Activated naive CD4-positive, alpha-beta T cell treated with Interleukin-2 at 50 U/mL for 16 hours (primary cell): Measurements from ENCODE around the gene DUSP23.
A peak's percentile ranks its signal among the peaks of the same experiment; 100 is the strongest.

Experiments
- DNase-seq: peaks from one replicate; pipeline ENCODE4 v3.0.0-alpha.2; 2020

DUSP23 gene

DNA sequence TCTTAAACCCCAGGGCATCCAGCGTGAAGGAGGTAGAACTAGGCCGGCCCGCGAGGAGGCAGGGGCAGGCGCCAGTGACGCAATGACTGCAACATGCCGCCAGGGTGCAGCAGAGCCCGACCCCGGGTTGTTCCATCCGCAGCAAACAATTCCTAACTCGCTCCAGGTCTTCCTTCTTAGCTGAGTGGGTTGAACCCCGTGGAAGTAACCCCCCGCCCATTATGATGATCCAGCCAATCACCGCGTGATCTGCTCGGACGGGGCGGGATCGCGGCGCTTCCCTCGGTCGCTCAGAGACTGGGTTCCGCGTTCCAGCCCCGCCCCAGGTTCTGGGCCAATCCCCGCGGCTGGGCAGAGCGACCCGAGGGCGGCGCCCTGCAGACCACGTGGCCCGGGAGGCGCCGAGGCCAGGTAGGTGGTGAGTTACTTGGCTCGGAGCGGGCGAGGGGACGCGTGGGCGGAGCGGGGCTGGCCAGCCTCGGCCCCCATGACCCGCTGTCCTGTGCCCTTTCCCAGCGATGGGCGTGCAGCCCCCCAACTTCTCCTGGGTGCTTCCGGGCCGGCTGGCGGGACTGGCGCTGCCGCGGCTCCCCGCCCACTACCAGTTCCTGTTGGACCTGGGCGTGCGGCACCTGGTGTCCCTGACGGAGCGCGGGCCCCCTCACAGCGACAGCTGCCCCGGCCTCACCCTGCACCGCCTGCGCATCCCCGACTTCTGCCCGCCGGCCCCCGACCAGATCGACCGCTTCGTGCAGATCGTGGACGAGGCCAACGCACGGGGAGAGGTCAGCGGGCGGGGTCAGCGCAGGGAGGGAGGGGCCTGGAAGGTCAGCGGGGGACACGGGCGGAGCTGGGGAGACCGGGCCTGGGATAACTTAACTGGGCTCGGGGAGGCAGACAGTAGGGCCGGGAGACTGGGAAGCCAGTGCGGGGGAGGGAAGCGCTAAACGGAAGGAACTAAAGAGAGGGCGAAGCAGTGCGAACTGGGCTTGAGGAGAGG is at the start of gene DUSP23:
TSS of gene DUSP23 (plus strand) at position 380 of the 1,000 bp plus-strand sequence. CDS start at position 519, 139 bp downstream.
- DNase-seq = peak; percentile 98

GRCh38 chr1:159737238-159737916 is 43.4 kb upstream of the DUSP23 start:
- no peak for DNase-seq

DNA sequence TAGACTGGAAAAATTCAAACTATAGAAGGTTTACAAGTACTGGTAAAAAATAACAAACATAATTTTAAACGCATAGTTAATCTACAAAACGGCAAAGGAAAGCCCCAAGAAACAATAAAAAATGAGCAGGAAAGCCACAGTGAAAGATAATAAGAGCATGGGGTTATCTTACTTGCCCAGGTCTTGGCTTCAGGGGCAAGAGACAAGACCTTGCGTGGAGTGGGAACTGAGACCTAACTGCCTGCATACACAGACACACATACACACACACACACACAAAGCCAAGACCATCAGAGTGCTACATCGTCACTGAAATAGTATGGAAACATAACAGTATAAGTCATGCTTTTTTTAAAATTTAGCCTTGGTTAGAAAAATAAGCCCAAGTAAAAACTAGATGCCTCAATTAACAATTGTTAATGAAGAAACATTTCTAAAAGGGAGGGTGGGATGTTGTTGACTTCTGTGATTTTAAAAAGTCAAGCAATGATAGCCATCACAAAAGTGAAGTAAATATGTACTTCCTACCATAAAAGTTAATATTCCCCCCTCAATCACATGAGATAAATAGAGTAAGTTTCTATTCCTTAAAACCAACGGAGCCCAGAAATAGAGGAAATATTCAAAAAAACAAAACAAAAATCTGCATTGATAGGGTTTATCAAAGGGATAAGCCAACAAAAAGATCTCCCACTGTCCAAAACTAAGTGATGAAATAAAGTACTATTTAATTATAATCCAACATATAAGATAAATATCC is 36.9 kb upstream of the DUSP23 start:
- no peak for DNase-seq

- no peak for DNase-seq
These were observed 34.1 kb upstream of the DUSP23 start for GRCh38 chr1:159746666-159747065.

DNA sequence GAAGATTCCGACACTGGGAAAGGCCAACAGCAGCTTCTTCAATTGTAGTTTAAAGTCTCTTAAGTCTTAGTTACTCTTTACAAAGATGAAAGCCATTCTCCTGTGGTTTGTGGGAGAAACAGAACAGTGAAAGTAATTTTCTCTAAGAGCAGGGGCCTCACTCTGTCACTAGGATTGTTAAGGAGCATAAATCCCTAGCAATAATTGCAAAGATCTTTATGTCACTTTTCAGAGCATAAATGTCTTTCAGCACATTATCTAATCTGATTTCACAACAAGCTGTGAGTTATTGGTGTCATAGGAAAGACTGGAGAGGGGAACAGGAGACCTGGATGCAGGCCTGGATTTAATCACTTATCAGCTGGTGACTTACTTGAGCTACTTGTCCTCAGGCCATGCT is 32.4 kb upstream of the DUSP23 start:
- no peak for DNase-seq

DNA sequence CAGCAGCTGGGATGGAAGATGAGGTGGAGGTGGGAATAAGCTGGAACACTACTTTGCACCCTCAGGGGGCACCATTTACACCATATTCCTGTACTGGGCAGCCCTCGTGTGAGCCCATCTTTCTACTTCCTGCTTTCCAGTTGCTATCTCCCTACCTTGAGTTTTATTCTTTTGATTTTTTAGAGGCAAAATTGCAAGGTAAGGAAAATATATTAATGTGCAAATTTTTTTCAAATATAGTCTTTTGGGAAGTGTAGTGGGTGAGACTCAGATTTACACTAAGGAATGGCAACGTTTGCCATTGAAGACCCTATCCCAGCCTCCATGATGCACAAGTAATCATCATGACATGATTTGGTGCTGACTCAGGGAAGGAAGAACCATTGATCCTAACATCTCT is 31.1 kb upstream of the DUSP23 start:
- no peak for DNase-seq

GRCh38 chr1:159750621-159751020 is 30.1 kb upstream of the DUSP23 start:
- no peak for DNase-seq

GRCh38 chr1:159751031-159751430 is 29.7 kb upstream of the DUSP23 start:
- DNase-seq = no peak

DNA sequence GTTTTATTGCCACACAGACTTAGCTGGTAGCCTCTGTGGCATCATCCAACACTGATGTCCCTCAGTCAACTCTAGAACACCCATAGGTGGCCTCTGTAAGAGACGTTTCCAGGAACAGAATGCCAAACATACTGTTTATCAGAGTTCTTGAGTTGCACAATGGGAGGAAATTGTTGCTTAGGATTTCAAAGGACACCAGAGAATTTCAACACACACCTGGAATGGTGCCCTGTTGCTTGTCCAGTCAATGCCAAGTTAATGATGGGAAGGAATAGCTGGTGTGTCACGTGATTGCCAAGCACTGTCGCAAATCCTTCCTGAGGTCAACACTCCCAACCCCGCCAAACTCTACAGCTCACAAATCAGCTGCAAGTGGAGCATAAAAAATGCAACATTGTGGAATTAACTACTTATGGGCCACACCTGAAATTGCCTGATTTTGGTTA is 28.6 kb upstream of the DUSP23 start:
- no peak for DNase-seq

DNA sequence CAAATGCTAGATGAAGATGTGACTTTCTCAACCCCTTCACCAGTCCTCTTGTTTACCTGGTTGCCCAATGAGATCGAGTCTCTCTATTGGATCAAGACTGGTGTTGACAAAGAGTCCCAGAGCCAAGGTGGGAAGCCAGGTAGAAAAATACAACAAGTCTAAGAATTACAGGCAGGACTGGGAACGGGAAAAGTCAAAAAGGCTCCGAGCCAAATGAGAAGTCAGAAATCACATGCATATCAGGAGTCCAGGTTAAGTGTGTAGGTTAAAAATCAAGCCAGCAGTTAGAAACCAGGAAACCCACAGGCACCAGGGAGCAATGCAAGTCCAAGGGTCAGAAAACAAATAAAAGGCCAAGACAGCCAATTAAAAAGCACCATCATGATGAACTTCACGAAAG is 27.4 kb upstream of the DUSP23 start:
- DNase-seq = no peak

GRCh38 chr1:159755451-159756007 is 25.2 kb upstream of the DUSP23 start:
- no peak for DNase-seq

GRCh38 chr1:159756397-159756796 is 24.4 kb upstream of the DUSP23 start:
- no peak for DNase-seq

GRCh38 chr1:159763686-159764085 is 17.1 kb upstream of the DUSP23 start:
- no peak for DNase-seq

DNA sequence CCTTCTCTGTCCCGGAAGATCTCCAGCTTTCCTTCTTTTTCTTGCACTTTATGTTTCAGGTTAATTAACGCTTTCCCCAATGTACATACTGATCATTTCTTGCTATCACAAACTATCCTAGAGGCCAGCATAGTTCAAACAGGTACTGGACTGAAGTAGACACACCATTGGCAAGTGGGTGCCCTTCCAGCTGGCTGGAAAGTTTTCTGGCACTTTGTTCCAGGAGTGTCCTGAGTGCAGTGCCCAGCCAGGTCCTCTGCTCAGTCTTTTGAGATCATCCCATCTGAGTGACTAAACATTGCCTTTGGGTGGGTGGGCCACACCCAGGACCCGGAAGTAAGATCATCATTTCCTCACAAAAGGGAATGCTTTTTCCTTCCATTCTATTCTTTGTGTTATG is 15.0 kb upstream of the DUSP23 start:
- DNase-seq = no peak

- no peak for DNase-seq
These were observed 9.5 kb upstream of the DUSP23 start for GRCh38 chr1:159771127-159771895.

GRCh38 chr1:159774465-159774864 is 6.3 kb upstream of the DUSP23 start:
- no peak for DNase-seq

DNA sequence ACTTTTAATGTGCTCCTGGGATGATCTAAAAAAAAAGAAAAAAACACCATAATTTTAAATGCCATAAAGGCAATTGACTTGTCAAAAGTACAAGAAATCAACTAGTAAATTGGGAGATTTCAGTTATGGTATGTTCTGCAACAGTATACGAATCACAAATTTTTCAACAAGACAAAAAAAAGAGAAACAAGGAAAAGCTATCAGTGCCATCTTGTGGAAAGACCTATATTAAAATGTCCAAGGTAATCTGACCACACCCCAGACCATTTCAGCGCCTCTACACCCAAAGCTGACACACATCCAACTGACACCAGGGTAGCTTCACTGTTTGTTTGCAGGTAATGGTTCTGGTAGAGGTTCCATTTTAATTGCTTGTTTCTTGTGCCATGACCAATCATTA is 5.0 kb upstream of the DUSP23 start:
- DNase-seq = no peak

DNA sequence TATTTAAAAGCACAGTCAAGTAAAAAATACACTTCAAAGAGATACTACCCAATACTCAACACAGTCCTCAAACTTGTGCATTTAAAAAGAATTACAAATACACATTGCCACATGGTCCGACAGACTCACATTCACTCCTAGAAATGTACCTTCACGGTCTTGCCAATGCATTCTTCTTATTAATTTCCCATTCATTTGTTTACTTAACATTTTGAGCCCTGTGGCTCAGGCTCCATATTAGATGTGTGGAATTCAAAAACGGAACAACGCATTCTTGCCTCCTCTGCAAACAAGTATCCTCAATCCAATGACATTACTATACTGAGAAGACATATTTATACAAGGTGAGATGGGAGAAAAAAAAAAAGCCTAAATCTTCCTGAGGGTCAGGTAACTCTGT is 2.5 kb upstream of the DUSP23 start:
- no peak for DNase-seq

DNA sequence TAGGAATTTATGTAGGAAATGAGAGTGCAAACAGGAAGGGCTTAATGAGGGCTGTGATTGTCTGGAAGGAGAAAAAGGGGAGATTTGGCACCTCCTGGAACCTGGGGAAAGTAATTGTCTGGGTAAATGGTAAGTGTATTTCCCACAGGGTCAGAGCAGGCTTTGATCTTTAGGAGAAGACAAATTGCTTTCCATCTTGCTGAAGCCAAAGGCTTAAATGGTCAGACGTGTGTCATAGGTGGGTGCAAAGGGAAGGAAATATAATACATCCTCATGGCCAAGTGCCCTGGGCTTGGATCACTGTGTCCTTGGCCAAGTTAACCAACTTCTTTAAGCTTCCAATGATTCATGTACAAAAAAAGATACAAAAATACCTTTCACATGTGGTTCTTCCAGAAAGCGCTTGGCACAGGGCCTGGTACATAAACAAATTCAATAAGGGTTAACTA is 1.3 kb upstream of the DUSP23 start:
- no peak for DNase-seq

- no peak for DNase-seq
These were observed 1.2 kb downstream of the DUSP23 start for GRCh38 chr1:159781992-159782391.

DNA sequence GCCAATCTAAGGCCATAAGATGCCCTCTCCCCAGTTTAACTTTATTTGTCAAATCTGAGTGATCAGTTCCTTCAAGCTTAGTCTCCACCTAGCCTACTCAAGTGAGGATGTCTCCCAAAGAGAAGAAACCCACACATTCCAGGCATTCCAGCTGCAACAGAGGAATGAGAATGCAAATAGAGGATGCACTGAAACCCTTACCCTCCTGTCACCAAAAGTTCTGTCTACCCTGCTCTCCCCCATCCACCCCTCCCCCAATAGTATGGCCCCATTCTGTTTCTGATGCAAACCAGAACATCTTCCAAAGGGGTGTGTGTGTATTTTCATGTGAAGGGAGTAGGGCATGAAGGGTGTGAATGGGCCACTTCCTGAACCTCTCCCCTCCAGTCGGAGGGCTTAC is 3.0 kb downstream of the DUSP23 start:
- DNase-seq = no peak

DNA sequence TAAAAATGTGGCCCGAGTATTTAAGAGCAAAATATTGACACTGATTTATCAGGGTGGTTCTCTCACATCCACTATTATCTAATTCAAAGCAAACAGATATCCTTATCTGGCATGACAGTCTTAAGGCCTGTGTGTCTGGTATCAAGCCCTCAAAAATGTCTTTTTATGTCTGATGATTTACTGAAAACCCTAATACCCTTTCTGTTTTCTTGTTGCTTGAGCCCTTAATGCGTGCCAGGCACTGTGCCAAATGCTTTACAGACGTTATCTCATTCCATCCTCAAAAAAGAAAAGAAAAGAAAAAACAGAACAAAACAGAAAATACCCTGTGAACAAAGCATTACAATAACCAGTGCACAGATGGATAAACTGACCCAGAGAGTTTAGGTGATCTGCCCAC is 5.7 kb downstream of the DUSP23 start:
- DNase-seq = no peak
